ENCODE results near the gene ZBTB21.
"Not testable (repeated sequence)": the region's sequence is repeated elsewhere in the genome, so short reads cannot be mapped to it uniquely, and the experiment has no call there.

Gene ZBTB21

DNA sequence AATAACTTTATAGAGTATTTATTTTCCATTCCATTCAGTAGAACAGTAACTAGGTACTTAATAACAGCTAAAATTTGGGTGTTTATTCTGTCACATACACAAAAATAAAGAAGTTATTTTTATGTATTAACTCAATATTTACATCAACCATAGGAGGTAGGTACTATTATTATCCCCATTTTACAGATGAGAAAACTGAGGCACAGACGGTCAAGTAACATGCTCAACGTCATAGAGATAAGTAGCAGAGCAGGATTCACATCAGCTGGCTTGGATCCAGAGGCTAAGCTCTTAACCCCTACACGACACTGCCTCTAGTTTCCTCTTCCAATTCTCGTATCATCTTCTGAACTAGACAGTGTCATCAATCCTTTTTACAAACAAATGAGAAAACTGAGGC, 9.3 kb downstream of the ZBTB21 start:
- no peaks in the 10 kb centered on the region for H3K27me3 ChIP-seq (ENCODE audit: control insufficient read depth, low read length)
- TF ChIP-seq EZH2phosphoT487 (IDR thresholded peaks at IDR 0.05; ENCODE audit: borderline replicate concordance, low read length): no peak
- TF ChIP-seq, protein P1, sequence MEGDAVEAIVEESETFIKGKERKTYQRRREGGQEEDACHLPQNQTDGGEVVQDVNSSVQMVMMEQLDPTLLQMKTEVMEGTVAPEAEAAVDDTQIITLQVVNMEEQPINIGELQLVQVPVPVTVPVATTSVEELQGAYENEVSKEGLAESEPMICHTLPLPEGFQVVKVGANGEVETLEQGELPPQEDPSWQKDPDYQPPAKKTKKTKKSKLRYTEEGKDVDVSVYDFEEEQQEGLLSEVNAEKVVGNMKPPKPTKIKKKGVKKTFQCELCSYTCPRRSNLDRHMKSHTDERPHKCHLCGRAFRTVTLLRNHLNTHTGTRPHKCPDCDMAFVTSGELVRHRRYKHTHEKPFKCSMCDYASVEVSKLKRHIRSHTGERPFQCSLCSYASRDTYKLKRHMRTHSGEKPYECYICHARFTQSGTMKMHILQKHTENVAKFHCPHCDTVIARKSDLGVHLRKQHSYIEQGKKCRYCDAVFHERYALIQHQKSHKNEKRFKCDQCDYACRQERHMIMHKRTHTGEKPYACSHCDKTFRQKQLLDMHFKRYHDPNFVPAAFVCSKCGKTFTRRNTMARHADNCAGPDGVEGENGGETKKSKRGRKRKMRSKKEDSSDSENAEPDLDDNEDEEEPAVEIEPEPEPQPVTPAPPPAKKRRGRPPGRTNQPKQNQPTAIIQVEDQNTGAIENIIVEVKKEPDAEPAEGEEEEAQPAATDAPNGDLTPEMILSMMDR (IDR thresholded peaks at IDR 0.05; ENCODE audit: low read depth, low read length, poor library complexity, severe bottlenecking): no peak
- peaks cover 53% of the 10 kb centered on the region for H3K79me2 ChIP-seq (ENCODE audit: control insufficient read depth, low read length)
- H3K4me3 ChIP-seq (ENCODE audit: low read length): no peak overlapping the region
- peaks cover 6% of the 10 kb centered on the region for H3K9me3 ChIP-seq (ENCODE audit: control insufficient read depth, insufficient read depth, low read length)
- H3K9me2 ChIP-seq (replicated peaks; ENCODE audit: control insufficient read depth, low read length): no peaks in the 10 kb centered on the region
- no peaks in the 10 kb centered on the region for H3F3A ChIP-seq (ENCODE audit: control insufficient read depth, insufficient read depth)
- no peak overlapping the region for H3K4me2 ChIP-seq (ENCODE audit: low read length)
- H3K27ac ChIP-seq (ENCODE audit: low read depth, low read length): no peak overlapping the region
- no peaks in the 10 kb centered on the region for H4K20me1 ChIP-seq (ENCODE audit: control insufficient read depth, insufficient read depth, low read depth, low read length)
- H3K4me1 ChIP-seq (ENCODE audit: control insufficient read depth, low read length): no peaks in the 10 kb centered on the region
- H3K36me3 ChIP-seq (ENCODE audit: control insufficient read depth, low read length): peaks cover 56% of the 10 kb centered on the region

- Histone ChIP-seq H3K4me1 (ENCODE audit: control insufficient read depth, low read length) (no peaks in the 10 kb centered on the region), H3K4me3 (ENCODE audit: low read length) (no peak overlapping the region), H3K9me3 (ENCODE audit: control insufficient read depth, insufficient read depth, low read length) (peaks cover 10% of the 10 kb centered on the region), H3K4me2 (ENCODE audit: low read length) (no peak overlapping the region), H3K9me2 (replicated peaks; ENCODE audit: control insufficient read depth, low read length) (no peaks in the 10 kb centered on the region), H3K27ac (ENCODE audit: low read depth, low read length) (no peak overlapping the region), H3K36me3 (ENCODE audit: control insufficient read depth, low read length) (peaks cover 82% of the 10 kb centered on the region), H3K79me2 (ENCODE audit: control insufficient read depth, low read length) (peaks cover 25% of the 10 kb centered on the region), H3F3A (ENCODE audit: control insufficient read depth, insufficient read depth) (no peaks in the 10 kb centered on the region), H4K20me1 (ENCODE audit: control insufficient read depth, insufficient read depth, low read depth, low read length) (no peaks in the 10 kb centered on the region), H3K27me3 (ENCODE audit: control insufficient read depth, low read length) (no peaks in the 10 kb centered on the region)
- TF ChIP-seq EZH2phosphoT487 (IDR thresholded peaks at IDR 0.05; ENCODE audit: borderline replicate concordance, low read length): no peak
- TF ChIP-seq, protein P1 (IDR thresholded peaks at IDR 0.05; ENCODE audit: low read depth, low read length, poor library complexity, severe bottlenecking): no peak
Measured at GRCh38 chr21:41997657-41998056, 12.5 kb downstream of the ZBTB21 start.

DNA sequence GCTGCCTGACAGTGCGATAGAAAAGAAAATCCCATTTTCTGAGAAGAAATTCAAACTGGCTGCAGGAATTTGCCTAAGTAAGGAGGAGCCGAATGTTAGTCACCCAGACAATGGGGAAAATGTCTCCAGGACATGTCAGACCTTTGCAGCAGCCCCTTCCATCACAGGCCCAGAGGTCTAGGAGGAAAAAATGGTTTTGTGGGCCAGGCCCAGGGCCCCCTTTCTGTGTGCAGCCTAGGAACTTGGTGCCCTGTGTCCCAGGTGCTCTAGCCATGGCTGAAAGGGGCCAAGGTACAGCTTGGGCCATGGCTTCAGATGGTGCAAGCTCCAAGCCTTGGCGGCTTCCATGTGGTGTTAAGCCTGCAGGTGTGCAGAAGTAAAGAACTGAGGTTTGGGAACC, 14.6 kb downstream of the ZBTB21 start:
- Histone ChIP-seq H3K9me3 (ENCODE audit: control insufficient read depth, insufficient read depth, low read length) (peaks cover 10% of the 10 kb centered on the region), H3K4me3 (ENCODE audit: low read length) (no peak overlapping the region), H3K4me1 (ENCODE audit: control insufficient read depth, low read length) (no peaks in the 10 kb centered on the region), H3K36me3 (ENCODE audit: control insufficient read depth, low read length) (peaks cover 85% of the 10 kb centered on the region), H3K27me3 (ENCODE audit: control insufficient read depth, low read length) (no peaks in the 10 kb centered on the region), H3K4me2 (ENCODE audit: low read length) (no peak overlapping the region), H3K27ac (ENCODE audit: low read depth, low read length) (no peak overlapping the region), H3K9me2 (replicated peaks; ENCODE audit: control insufficient read depth, low read length) (no peaks in the 10 kb centered on the region), H4K20me1 (ENCODE audit: control insufficient read depth, insufficient read depth, low read depth, low read length) (no peaks in the 10 kb centered on the region), H3K79me2 (ENCODE audit: control insufficient read depth, low read length) (peaks cover 15% of the 10 kb centered on the region), H3F3A (ENCODE audit: control insufficient read depth, insufficient read depth) (no peaks in the 10 kb centered on the region)
- TF ChIP-seq, protein P1 (IDR thresholded peaks at IDR 0.05; ENCODE audit: low read depth, low read length, poor library complexity, severe bottlenecking): no peak
- TF ChIP-seq EZH2phosphoT487 (IDR thresholded peaks at IDR 0.05; ENCODE audit: borderline replicate concordance, low read length): no peak

DNA sequence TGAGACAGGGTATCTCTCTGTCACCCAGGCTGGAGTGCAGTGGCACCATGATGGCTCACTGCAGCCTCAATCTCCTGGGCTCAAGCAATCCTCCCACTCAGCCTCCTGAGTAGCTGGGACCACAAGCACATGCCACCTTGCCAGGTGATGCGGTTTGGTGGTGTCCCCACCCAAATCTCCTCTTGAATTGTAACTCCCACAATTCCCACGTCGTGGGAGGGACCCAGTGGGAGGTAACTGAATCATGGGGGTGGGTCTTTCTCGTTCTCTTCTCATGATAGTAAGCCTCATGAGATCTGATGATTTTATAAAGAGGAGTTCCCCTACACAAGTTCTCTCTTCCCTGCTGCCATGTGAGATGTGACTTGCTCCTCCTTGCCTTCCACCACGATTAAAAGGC, 15.5 kb downstream of the ZBTB21 start:
- H3K36me3 ChIP-seq (ENCODE audit: control insufficient read depth, low read length): peaks cover 90% of the 10 kb centered on the region
- H3K4me2 ChIP-seq (ENCODE audit: low read length); H3K79me2 ChIP-seq (ENCODE audit: control insufficient read depth, low read length); H4K20me1 ChIP-seq (ENCODE audit: control insufficient read depth, insufficient read depth, low read depth, low read length); H3K27ac ChIP-seq (ENCODE audit: low read depth, low read length); H3K9me2 ChIP-seq (replicated peaks; ENCODE audit: control insufficient read depth, low read length); H3K4me1 ChIP-seq (ENCODE audit: control insufficient read depth, low read length); H3K27me3 ChIP-seq (ENCODE audit: control insufficient read depth, low read length); H3F3A ChIP-seq (ENCODE audit: control insufficient read depth, insufficient read depth); H3K4me3 ChIP-seq (ENCODE audit: low read length): not testable (repeated sequence)
- peaks cover 10% of the 10 kb centered on the region for H3K9me3 ChIP-seq (ENCODE audit: control insufficient read depth, insufficient read depth, low read length)

All from DOHH2 (cell line).